HG03342 (cell line): ENCODE data around the gene ATL2.
"Not testable (repeated sequence)": the region's sequence is repeated elsewhere in the genome, so short reads cannot be mapped to it uniquely, and the experiment has no call there.

Experiments
- ATAC-seq: cut with Tn5 transposase; IDR thresholded peaks from one replicate; pipeline ENCODE4 v1.9.1; 2021; ENCODE audit warnings: mild to moderate bottlenecking, moderate library complexity; ENCODE audit not compliant: unreplicated experiment

ATL2 gene

GRCh38 chr2:38377050-38377828 lies at the start of gene ATL2:
Gene ATL2, minus strand, starts transcription at chr2:38377273. Its CDS starts 13 bp downstream, at chr2:38377260.
- ATAC-seq, result peak; percentile 84

- ATAC-seq, result no peak
Measured at GRCh38 chr2:38423763-38424162, 46.7 kb upstream of the ATL2 start.

GRCh38 chr2:38421274-38422056 lies 44.4 kb upstream of the ATL2 start:
- no peak for ATAC-seq

DNA sequence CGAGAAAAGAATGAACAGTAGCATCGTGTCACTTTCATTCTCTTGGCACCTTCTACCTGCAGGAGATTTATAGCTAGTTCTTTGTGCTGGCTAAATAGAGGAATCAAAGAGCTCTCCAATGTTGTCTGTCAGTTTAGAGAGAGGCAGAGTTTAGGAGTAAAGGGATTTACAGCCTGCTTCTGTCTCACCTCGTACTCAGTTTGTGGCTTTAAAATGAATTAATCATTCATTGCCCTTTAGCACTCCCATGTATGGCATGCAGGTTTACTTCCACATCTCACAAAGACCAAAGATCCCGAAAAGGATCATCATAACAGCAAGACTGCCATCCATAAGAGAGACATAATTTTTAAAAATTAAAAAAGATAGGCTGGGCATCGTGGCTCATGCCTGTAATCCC lies 42.4 kb upstream of the ATL2 start:
- ATAC-seq, result no peak

DNA sequence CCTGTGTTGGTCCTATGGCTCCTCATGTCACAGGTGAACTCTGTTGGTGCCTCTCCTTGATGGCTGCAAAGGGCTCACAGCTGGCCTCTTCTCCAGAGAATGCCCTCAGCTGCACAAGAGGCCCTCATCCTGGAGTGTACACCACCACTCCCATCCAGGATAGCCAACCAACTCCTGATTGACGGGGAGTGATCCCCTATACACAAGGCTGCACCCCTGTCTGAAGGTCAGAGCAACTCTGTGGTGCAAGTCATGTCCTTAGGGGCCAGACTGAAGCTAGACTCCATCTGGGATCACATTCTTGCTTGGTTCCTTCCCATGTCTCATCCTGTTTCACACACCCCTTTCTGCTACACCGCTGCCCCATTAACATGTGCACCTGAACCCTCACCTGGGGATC lies 41.7 kb upstream of the ATL2 start:
- no peak for ATAC-seq

DNA sequence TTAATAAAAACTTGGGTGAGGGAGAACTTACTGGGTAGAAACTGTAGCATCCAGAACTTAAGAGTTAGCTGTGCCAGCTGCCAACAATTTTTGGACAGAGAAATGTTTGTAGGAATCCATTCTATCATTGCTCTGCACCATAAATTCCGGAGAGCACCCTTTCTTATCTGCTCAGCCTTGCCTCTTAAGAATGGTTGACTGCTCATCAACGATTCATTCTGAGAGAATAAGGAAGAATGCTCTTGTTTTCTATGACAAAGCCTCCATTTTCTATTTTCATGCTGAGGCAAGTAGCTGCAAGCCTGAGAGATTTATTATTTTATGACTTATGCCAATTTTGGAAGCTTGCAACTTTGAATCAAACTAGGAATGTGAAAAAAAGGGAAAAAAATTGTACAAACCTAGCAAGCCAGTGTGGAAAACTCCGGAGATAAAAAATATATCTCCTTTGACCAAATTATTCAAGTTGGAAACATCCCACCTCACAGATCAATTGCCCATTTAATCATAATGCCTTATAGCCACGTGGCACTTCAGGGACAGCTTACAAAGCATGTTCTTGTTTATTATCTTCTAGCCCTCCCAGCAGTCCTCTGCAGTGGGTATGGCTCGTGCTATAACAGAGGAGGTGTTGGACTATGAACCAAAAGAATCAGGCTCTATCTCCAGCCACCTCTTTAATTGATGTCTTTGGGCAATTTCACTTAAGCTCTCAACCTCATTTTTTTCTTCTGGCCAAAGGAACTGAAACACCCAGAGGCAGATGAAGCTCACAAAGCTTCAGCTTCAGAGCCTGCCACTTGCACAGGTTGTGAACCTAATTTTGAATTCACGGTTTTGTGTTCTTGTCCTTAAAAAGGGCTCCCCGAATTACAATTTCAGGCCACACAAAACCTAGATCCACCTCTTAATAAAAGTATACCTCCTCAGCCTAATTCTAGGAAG lies 40.9 kb upstream of the ATL2 start:
- no peak for ATAC-seq

DNA sequence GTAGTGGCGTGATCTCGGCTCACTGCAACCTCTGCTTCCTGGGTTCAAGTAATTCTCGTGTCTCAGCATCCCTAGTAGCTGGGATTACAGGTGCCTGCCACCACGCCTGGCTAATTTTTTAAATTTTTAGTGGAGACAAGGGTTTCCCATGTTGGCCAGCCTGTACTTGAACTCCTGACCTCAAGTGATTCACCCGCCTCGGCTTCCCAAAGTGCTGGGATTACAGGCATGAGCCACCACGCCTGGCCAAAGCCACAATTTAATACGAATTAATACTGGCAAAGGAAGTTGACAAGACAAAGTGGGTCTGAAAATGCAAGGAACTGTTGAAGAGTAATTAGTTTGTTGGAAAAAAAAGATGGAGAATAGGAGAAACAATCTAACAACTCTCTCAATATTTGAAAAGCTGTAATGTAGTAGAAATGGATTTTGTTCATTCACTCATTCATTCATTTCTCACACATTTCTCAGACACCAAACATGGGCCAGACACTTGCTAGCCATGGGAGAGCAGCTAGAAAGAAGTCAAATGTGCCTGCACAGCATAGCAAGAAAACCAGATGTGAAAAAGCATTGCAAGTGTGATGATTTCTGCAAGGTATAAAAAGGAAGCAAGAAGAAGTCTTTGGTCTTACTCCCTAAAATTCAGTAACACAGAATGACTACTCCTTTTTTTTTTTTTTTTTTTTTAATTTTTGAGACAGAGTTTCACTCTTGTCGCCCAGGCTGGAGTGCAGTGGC lies 39.4 kb upstream of the ATL2 start:
- no peak for ATAC-seq

GRCh38 chr2:38415728-38416291 lies 38.7 kb upstream of the ATL2 start:
- no peak for ATAC-seq

DNA sequence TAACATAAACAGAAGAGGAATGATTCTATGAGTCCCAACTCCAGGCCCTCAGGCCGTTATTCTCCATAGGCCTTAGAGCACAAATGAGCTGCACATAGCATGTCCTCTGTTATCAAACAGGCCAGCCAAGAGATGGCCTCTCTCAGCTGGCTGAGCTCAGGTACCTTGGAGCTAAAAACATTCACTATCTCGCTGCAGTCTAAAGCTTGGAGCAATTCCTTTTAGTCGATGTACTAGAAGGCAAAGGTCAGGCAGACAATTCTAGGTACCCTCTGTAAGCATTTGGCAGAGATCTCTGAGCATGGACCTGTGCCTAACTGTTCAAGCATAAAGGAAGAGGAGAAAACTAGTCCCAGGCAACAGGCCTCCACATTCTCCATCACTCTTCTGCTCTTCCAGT lies 38.0 kb upstream of the ATL2 start:
- ATAC-seq, result no peak

DNA sequence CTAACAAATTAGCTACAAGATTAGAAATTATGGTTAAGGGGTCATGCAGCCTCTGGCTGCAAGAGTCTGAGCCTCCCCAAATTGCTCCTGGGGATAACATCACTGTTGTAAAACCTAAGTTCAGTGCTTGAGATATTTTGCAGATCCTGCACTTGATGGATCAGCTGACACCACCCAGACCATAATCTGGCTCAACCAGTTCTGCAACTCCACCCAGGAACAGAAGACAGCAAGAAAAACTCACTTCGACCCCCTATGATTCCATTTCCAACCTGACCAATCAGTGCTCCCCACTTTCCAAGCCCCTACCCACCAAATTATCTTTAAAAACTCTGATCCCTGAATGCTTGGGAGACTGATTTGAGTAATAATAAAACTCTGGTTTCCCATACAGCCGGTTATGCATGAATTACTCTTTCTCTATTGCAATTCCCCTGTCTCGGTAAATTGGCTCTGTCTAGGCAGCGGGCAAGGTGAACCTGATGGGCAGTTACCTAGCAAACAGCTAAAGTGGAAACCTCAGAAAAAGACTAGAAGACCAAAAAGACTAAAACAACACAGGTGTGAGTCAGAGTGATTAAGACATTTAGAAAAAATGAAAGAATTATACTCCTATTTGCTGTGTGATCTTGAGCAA lies 35.3 kb upstream of the ATL2 start:
- ATAC-seq, result not testable (repeated sequence)

DNA sequence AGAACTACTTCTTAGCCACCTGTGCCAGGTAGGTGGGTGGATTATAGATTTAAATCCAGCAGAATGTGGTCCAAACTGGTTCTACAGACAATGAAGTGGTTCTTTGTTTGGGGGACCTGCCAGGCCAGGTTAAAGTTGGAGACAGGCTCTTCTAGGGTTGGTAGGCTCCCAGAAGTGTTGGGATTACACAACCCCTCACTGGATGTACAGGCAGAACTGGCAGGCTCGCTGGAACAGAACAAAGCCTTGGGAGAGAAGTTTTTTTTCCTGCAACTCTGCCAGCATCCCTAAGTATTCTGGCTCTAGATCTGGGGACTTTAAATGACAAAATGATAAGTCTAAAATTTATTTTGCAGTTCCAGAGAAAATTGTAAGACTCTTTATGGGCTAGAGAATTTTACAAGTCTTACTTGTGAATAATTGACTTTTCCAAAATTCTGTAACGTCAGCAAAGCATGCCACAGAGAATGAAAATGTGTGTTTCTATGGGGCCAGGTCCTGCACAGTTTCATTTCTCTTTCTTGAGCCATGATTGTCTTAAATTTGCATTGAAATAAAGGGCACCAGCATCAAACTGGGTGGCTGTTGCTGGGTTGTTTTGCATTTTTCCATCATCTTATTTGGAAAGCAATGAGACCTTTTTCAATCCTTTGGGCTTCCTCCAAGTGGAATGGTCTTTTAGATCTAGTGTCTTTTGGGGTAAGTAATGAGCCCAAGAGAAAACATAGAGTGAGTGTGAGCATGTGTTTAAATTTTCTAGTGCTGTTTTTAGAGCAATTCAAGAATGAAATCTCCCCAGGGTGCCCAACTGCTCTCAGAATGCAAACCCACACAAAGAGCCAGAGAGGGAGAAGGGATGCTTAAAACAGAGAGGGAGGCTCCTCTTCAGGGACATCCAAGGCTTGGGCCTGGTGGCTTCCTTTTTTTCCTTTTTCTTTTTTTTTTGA lies 32.4 kb upstream of the ATL2 start:
- ATAC-seq, result peak; percentile 72

DNA sequence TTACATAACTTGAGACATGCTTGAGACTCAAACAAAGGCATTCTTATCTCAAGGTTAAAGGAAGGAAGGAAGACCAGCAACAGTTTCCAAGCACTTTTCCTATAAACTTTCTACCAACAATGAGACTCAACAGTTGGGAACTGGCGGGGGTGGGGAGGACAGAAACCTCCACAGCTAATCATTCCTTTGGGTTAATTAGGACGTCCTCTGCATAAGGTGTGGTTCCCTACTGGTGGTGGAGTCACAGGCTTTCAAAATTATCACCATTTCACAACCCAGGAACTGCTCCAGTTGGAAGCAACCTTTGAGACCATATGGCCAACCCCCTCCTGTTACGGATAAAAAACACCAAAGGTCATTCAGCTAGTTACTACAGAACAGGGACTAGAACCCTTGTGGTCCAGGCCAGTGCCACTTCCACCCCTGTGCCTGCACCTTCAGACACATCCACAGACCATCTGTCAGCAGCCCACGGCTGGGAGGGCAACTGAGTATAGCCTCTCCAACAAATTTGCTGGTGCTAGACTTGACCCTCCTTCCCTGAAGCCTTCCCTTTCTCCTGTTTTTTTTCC lies 30.1 kb upstream of the ATL2 start:
- no peak for ATAC-seq

GRCh38 chr2:38406597-38407110 lies 29.6 kb upstream of the ATL2 start:
- no peak for ATAC-seq

GRCh38 chr2:38405917-38406596 lies 29.0 kb upstream of the ATL2 start:
- ATAC-seq, result no peak

DNA sequence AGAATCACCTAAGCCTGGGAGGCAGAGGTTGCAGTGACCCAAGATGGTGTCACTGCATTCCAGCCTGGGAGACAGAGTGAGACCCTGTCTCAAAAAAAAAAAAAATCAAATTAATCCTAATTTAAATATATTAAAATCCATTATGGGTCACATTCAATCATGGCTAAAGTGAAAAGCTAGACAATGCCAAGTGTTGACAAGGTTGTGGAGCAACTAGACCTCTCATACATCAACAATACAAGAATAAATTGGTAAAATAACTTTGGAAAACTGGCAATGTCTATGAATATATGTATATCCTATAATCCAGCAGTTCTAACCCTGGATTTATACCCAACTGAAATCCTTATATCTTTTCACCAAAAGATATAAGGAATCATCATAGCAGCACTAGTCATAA lies 23.4 kb upstream of the ATL2 start:
- no peak for ATAC-seq

DNA sequence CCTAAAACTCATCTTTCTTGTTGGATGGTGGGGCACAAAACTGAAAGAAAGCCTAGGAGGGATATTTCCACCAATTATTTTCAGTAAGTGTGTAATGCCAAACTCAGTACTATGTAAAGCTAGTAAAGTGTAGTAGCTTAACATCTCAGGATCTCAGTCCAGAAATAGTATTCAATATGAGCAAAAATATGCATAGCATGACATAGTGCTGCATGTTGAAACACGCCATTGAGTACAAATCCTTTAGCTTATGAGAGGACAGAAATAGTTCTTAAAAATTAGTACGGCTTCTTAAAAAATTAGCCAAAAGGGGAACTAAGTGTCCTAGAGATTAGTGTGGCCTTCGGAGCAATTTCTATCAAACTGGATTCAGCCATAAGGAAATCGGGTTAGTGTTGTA lies 21.7 kb upstream of the ATL2 start:
- no peak for ATAC-seq

- ATAC-seq, result no peak
Measured at GRCh38 chr2:38394903-38395341, 17.8 kb upstream of the ATL2 start.
